SU-DHL-6 (cell line): ENCODE measurements around the gene ELMO3.

ENCODE experiments used
- EZH2phosphoT487 ChIP-seq: fragments of 200-600 bp; sonication (generic), shearing (Covaris generic); conservative IDR thresholded peaks from 2 replicates; pipeline ENCODE4 v1.6.1; 2018; ENCODE audit warnings: mild to moderate bottlenecking, antibody characterized with exemption, low read length, moderate library complexity, mixed read lengths
- TF ChIP-seq, protein P1 (sequence below): fragments of 200-600 bp; sonication (generic); IDR thresholded peaks from one replicate; pipeline ENCODE4 v1.5.1; 2017; ENCODE audit warnings: antibody characterized with exemption, mild to moderate bottlenecking, low read length, moderate library complexity; ENCODE audit not compliant: insufficient read depth, poor library complexity, severe bottlenecking

DNA sequence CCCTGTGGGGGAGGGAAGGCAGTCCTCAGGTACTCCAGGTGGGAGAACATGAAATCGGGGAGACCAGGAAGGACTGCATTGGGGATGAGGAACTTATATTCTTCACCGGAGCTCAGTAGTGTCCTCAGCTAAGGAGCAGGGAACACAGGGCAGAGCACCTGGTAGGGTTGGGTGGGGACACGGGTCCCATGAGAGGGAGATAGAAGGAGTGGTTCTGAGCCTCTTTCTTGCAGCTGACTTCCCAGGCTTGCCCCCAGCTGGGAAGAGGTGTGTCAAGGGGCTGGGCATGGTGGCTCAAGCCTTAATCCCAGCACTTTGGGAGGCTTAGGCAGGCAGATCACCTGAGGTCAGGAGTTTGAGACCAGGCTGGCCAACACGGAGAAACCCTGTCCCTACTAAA, 46.3 kb downstream of the ELMO3 start:
- TF ChIP-seq, protein P1, sequence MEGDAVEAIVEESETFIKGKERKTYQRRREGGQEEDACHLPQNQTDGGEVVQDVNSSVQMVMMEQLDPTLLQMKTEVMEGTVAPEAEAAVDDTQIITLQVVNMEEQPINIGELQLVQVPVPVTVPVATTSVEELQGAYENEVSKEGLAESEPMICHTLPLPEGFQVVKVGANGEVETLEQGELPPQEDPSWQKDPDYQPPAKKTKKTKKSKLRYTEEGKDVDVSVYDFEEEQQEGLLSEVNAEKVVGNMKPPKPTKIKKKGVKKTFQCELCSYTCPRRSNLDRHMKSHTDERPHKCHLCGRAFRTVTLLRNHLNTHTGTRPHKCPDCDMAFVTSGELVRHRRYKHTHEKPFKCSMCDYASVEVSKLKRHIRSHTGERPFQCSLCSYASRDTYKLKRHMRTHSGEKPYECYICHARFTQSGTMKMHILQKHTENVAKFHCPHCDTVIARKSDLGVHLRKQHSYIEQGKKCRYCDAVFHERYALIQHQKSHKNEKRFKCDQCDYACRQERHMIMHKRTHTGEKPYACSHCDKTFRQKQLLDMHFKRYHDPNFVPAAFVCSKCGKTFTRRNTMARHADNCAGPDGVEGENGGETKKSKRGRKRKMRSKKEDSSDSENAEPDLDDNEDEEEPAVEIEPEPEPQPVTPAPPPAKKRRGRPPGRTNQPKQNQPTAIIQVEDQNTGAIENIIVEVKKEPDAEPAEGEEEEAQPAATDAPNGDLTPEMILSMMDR: no peak
- no peak for TF ChIP-seq EZH2phosphoT487
